ENCODE measurements around the gene TEX29.

The TEX29 gene

GRCh38 chr13:111363121-111363520 lies 42.7 kb downstream of the TEX29 start:
- TF ChIP-seq, protein P1, sequence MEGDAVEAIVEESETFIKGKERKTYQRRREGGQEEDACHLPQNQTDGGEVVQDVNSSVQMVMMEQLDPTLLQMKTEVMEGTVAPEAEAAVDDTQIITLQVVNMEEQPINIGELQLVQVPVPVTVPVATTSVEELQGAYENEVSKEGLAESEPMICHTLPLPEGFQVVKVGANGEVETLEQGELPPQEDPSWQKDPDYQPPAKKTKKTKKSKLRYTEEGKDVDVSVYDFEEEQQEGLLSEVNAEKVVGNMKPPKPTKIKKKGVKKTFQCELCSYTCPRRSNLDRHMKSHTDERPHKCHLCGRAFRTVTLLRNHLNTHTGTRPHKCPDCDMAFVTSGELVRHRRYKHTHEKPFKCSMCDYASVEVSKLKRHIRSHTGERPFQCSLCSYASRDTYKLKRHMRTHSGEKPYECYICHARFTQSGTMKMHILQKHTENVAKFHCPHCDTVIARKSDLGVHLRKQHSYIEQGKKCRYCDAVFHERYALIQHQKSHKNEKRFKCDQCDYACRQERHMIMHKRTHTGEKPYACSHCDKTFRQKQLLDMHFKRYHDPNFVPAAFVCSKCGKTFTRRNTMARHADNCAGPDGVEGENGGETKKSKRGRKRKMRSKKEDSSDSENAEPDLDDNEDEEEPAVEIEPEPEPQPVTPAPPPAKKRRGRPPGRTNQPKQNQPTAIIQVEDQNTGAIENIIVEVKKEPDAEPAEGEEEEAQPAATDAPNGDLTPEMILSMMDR (conservative IDR thresholded peaks at IDR 0.05; ENCODE audit: low read depth), result no peak
- ChIA-PET POLR2A (ENCODE audit: low non-redundant PET) (no interaction called here), CTCF (no interaction called here)
- DNase-seq (ENCODE audit: low spot score), result no peak
- H3K27ac ChIP-seq, result no peak overlapping the region

DNA sequence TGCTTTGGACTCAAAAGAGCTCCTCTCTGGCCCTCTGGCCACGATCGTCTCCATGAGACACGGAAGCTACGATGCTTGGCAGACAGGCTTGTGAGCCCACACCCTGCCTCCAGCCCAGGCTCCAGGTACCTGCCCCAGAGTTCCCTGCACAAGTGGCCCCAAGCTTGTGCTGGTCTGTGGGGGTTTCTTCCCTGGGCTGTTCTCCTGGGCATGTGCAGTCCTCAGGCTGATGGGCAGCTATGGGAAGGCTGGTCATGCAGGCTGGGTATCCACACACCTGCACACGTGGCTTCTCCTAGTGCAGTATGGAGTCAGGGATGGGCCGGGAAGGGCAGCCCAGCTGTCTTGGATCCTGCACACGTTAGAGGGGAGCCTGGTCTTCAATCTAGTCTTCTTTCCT lies 43.1 kb downstream of the TEX29 start:
- POLR2A ChIA-PET (ENCODE audit: low non-redundant PET), result no interaction called here
- TF ChIP-seq, protein P1 (conservative IDR thresholded peaks at IDR 0.05; ENCODE audit: low read depth), result no peak
- H3K27ac ChIP-seq, result no peak overlapping the region
- no peak for DNase-seq (ENCODE audit: low spot score)
- CTCF ChIA-PET, result interaction anchor here (0.5 kb wide), 1 partner anchor 14 kb away, joined by 4 read pairs; no protein-coding TSS in a partner anchor

GRCh38 chr13:111365149-111366005 lies 44.9 kb downstream of the TEX29 start:
- no peak overlapping the region for H3K27ac ChIP-seq
- ChIA-PET POLR2A (ENCODE audit: low non-redundant PET) (no interaction called here), CTCF (no interaction called here)
- TF ChIP-seq, protein P1 (conservative IDR thresholded peaks at IDR 0.05; ENCODE audit: low read depth), result no peak
- no peak for DNase-seq (ENCODE audit: low spot score)

DNA sequence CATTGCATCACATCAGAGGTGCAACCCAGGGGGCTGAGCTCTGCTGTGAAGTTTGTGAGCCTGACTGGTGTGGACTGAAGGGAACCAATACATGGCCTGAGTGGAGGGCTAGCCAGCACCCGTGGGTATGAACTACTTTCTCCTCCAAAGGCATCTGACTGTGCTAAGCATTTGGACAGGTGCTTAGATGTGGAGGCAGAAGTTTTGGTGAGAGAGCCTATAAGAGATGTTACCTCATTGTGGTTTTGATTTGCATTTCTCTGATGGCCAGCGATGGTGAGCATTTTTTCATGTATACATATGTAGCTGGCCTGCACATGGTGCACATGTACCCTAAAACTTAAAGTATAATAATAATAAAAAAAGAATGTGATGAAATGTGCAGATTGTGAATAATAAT lies 46.9 kb downstream of the TEX29 start:
- CTCF ChIA-PET, result no interaction called here
- DNase-seq (ENCODE audit: low spot score), result no peak
- H3K27ac ChIP-seq, result no peak overlapping the region
- POLR2A ChIA-PET (ENCODE audit: low non-redundant PET), result no interaction called here
- TF ChIP-seq, protein P1 (conservative IDR thresholded peaks at IDR 0.05; ENCODE audit: low read depth), result no peak

DNA sequence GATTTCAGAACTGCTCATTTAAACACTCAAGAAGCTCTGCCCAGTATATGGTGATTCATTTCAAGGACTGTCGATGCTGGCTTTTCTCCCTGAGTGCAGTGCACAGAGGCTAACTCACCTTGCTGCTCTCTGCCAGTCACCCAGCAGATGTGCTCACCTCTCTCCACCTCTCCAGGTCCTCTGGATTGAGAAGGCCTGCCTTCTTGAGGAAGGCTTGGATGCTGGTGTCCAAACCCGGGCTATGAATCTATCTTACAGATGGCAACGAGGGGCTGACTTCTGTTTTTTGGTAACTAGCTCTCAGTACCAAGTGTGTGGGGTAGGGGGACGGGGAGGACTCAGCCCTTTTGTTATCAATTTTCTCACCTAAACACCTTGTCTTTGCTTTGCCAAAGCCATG lies 47.6 kb downstream of the TEX29 start:
- ChIA-PET POLR2A (ENCODE audit: low non-redundant PET) (no interaction called here), CTCF (no interaction called here)
- TF ChIP-seq, protein P1 (conservative IDR thresholded peaks at IDR 0.05; ENCODE audit: low read depth), result no peak
- H3K27ac ChIP-seq, result no peak overlapping the region
- no peak for DNase-seq (ENCODE audit: low spot score)

DNA sequence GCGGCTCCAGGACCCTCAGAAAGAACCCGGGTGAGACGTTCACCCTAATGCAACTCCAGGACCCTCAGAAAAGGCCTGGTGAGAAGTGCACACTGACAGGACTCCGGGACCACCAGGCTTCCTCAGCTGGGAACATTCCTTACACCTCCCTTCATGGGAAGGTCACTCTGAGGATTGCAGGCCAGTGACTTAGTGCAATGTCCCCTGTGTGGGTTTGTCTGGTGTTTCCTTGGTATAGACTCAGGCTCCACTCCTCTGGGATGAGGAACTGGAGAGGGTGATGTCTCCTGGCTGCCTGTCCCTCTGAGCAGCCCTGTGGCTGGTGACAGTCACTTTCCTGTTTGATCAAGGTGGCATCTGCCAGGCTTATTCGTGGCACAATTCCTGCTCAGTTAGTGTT lies 49.7 kb downstream of the TEX29 start:
- DNase-seq (ENCODE audit: low spot score), result no peak
- CTCF ChIA-PET, result no interaction called here
- TF ChIP-seq, protein P1 (conservative IDR thresholded peaks at IDR 0.05; ENCODE audit: low read depth), result no peak
- no peak overlapping the region for H3K27ac ChIP-seq
- POLR2A ChIA-PET (ENCODE audit: low non-redundant PET), result no interaction called here

Measured in RWPE1 (cell line).